Measurements from ENCODE around the gene ACTR6.

DNA sequence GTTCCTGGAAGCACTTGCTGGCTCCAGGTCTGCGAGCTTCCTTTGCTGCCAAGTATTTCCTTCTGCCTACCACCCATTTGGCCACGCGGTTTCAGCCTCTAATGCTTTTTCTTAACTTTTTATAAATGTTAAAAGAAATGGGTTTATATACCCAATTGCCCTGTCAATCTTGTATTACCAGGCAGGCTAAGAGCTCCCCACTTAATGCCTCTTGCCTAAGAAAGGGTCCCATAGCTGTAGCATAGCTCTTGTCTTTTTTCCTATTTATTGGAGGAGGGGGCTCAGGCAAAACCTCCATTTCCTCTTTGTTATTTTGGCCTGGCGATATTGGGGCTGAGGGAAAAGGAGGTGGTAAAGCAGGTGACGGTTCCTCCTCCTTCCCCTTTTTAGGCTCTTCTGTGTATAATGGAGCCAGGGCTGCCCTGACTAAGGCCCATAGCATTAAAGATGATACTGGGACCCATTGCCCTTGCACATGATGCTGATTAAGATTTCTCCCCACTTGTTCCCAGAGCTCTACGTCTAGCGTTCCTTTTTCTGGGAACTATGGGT, 36.4 kb upstream of the ACTR6 start:
- TF ChIP-seq, protein P1, sequence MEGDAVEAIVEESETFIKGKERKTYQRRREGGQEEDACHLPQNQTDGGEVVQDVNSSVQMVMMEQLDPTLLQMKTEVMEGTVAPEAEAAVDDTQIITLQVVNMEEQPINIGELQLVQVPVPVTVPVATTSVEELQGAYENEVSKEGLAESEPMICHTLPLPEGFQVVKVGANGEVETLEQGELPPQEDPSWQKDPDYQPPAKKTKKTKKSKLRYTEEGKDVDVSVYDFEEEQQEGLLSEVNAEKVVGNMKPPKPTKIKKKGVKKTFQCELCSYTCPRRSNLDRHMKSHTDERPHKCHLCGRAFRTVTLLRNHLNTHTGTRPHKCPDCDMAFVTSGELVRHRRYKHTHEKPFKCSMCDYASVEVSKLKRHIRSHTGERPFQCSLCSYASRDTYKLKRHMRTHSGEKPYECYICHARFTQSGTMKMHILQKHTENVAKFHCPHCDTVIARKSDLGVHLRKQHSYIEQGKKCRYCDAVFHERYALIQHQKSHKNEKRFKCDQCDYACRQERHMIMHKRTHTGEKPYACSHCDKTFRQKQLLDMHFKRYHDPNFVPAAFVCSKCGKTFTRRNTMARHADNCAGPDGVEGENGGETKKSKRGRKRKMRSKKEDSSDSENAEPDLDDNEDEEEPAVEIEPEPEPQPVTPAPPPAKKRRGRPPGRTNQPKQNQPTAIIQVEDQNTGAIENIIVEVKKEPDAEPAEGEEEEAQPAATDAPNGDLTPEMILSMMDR (IDR thresholded peaks at IDR 0.05; ENCODE audit: low read depth, low read length) = no peak
- TF ChIP-seq POLR2A (IDR thresholded peaks at IDR 0.05; ENCODE audit: extremely low read depth, insufficient read length) = no peak
